ENCODE data around the gene UVRAG.
A peak's percentile ranks its signal among the peaks of the same experiment; 100 is the strongest.

UVRAG gene

GRCh38 chr11:75964071-75964470 lies 149.1 kb downstream of the UVRAG start:
- TF ChIP-seq USF1 (IDR thresholded peaks at IDR 0.05): no peak
- no peak for TF ChIP-seq NFIC (IDR thresholded peaks at IDR 0.05)
- no peak for TF ChIP-seq TAF1 (IDR thresholded peaks at IDR 0.05; ENCODE audit: low read depth)

GRCh38 chr11:75966537-75967287 lies 151.7 kb downstream of the UVRAG start:
- TF ChIP-seq EGR1 (IDR thresholded peaks at IDR 0.05) (no peak), CEBPB (IDR thresholded peaks at IDR 0.05) (0 out of 2 replicates have a peak, but pooled peaks have one; percentile 16), TEAD4 (IDR thresholded peaks at IDR 0.05) (no peak), CREB1 (IDR thresholded peaks at IDR 0.05; ENCODE audit: low read depth) (no peak), EP300 (IDR thresholded peaks at IDR 0.05; ENCODE audit: borderline replicate concordance) (no peak), RAD21 (IDR thresholded peaks at IDR 0.05; ENCODE audit: low read depth) (no peak)

GRCh38 chr11:75968021-75968625 lies 153.1 kb downstream of the UVRAG start:
- TF ChIP-seq FOXM1 (IDR thresholded peaks at IDR 0.05; ENCODE audit: borderline replicate concordance, low read depth) (no peak), CEBPB (IDR thresholded peaks at IDR 0.05) (no peak), YY1 (IDR thresholded peaks at IDR 0.05; ENCODE audit: low read depth) (no peak), USF1 (IDR thresholded peaks at IDR 0.05) (no peak), TCF12 (IDR thresholded peaks at IDR 0.05; ENCODE audit: low read depth) (no peak), NFIC (IDR thresholded peaks at IDR 0.05) (no peak), REST (IDR thresholded peaks at IDR 0.05; ENCODE audit: low read depth) (no peak), MAX (IDR thresholded peaks at IDR 0.05) (no peak), ZBTB7A (IDR thresholded peaks at IDR 0.05; ENCODE audit: low read depth) (no peak), RAD21 (IDR thresholded peaks at IDR 0.05; ENCODE audit: low read depth) (no peak), CREB1 (IDR thresholded peaks at IDR 0.05; ENCODE audit: low read depth) (no peak), EGR1 (IDR thresholded peaks at IDR 0.05) (no peak), TEAD4 (IDR thresholded peaks at IDR 0.05) (no peak)

- TF ChIP-seq MAX (IDR thresholded peaks at IDR 0.05): no peak
- no peak for TF ChIP-seq ZBTB7A (IDR thresholded peaks at IDR 0.05; ENCODE audit: low read depth)
- TF ChIP-seq TEAD4 (IDR thresholded peaks at IDR 0.05): no peak
- TF ChIP-seq EGR1 (IDR thresholded peaks at IDR 0.05): no peak
- TF ChIP-seq FOXM1 (IDR thresholded peaks at IDR 0.05; ENCODE audit: borderline replicate concordance, low read depth): no peak
- TF ChIP-seq REST (IDR thresholded peaks at IDR 0.05; ENCODE audit: low read depth): no peak
- no peak for TF ChIP-seq TCF12 (IDR thresholded peaks at IDR 0.05; ENCODE audit: low read depth)
- TF ChIP-seq RAD21 (IDR thresholded peaks at IDR 0.05; ENCODE audit: low read depth): no peak
- no peak for TF ChIP-seq CEBPB (IDR thresholded peaks at IDR 0.05)
- TF ChIP-seq CREB1 (IDR thresholded peaks at IDR 0.05; ENCODE audit: low read depth): no peak
- TF ChIP-seq USF1 (IDR thresholded peaks at IDR 0.05): no peak
- no peak for TF ChIP-seq NFIC (IDR thresholded peaks at IDR 0.05)
- TF ChIP-seq TAF1 (IDR thresholded peaks at IDR 0.05; ENCODE audit: low read depth): no peak
- TF ChIP-seq YY1 (IDR thresholded peaks at IDR 0.05; ENCODE audit: low read depth): no peak
- no peak for TF ChIP-seq EP300 (IDR thresholded peaks at IDR 0.05; ENCODE audit: borderline replicate concordance)
Measured at GRCh38 chr11:75969626-75970308, 154.8 kb downstream of the UVRAG start.

- TF ChIP-seq ZBTB7A (IDR thresholded peaks at IDR 0.05; ENCODE audit: low read depth): no peak
- TF ChIP-seq TAF1 (IDR thresholded peaks at IDR 0.05; ENCODE audit: low read depth): no peak
- no peak for TF ChIP-seq REST (IDR thresholded peaks at IDR 0.05; ENCODE audit: low read depth)
- TF ChIP-seq CEBPB (IDR thresholded peaks at IDR 0.05): no peak
- TF ChIP-seq TCF12 (IDR thresholded peaks at IDR 0.05; ENCODE audit: low read depth): no peak
- TF ChIP-seq YY1 (IDR thresholded peaks at IDR 0.05; ENCODE audit: low read depth): no peak
- no peak for TF ChIP-seq CREB1 (IDR thresholded peaks at IDR 0.05; ENCODE audit: low read depth)
- no peak for TF ChIP-seq EP300 (IDR thresholded peaks at IDR 0.05; ENCODE audit: borderline replicate concordance)
- no peak for TF ChIP-seq TEAD4 (IDR thresholded peaks at IDR 0.05)
- no peak for TF ChIP-seq MAX (IDR thresholded peaks at IDR 0.05)
- no peak for TF ChIP-seq EGR1 (IDR thresholded peaks at IDR 0.05)
- no peak for TF ChIP-seq NFIC (IDR thresholded peaks at IDR 0.05)
- no peak for TF ChIP-seq FOXM1 (IDR thresholded peaks at IDR 0.05; ENCODE audit: borderline replicate concordance, low read depth)
- TF ChIP-seq RAD21 (IDR thresholded peaks at IDR 0.05; ENCODE audit: low read depth): no peak
Measured at GRCh38 chr11:75980031-75980430, 165.0 kb downstream of the UVRAG start.

Data from Ishikawa (cell line).